ENCODE results near the gene TYRO3. TPM values are rescaled to one million over a fixed set of nuclear protein-coding genes. Genes with fewer than 3 reads are reported as not detected.

TYRO3 gene
- total RNA-seq, 2 experiments from 2014 or later = 0.42 to 0.47 TPM

- peaks cover 25% of the 10 kb centered on the region for H3K4me1 Mint-ChIP-seq (ENCODE audit: low read depth)
- CTCF ChIA-PET = no interaction called here
Observed at GRCh38 chr15:41511899-41512369, 47.1 kb upstream of the TYRO3 start.

GRCh38 chr15:41512512-41512939 lies 46.5 kb upstream of the TYRO3 start:
- DNase-seq (peak in 1 of 14 experiments; percentile 31), ATAC-seq (ENCODE audit: poor library complexity) (no peak)
- Mint-ChIP-seq H3K27me3 (peaks cover 36% of the 10 kb centered on the region), H3K36me3 (ENCODE audit: low read depth) (no peaks in the 10 kb centered on the region), H3K4me1 (ENCODE audit: low read depth) (peaks cover 25% of the 10 kb centered on the region), H3K9me3 (no peaks in the 10 kb centered on the region), H3K4me3 (peak overlapping the region; percentile 79), H3K27ac (no peak overlapping the region)
- no peak for TF ChIP-seq CTCF (IDR thresholded peaks at IDR 0.05)
- peaks cover 40% of the 10 kb centered on the region for H3K4me1 ChIP-seq (ENCODE audit: insufficient read depth, low read length)
- peaks cover 2% of the 10 kb centered on the region for H3K36me3 ChIP-seq (ENCODE audit: insufficient read depth, low read length)
- peaks cover 0 to 18% of the 10 kb centered on the region in 2 experiments for H3K9me3 ChIP-seq (ENCODE audit: control insufficient read depth in 1 of 2, insufficient read depth in 1 of 2, low read length in 2 of 2)
- H3K27ac ChIP-seq (ENCODE audit: low read depth in 1 of 2, low read length in 2 of 2) = no peak overlapping the region
- POLR2A ChIA-PET = interaction anchor here (1.1 kb wide), 1 partner anchor 11 kb away, joined by 5 read pairs; no protein-coding TSS in a partner anchor
- intact Hi-C loops (cut with DNase I, micrococcal nuclease) = no loop called here
- H3K4me3 ChIP-seq (ENCODE audit: low read length) = peak overlapping the region; percentile 56
- CTCF ChIA-PET = interaction anchor here (0.8 kb wide), 1 partner anchor 47 kb away, joined by 4 read pairs; no protein-coding TSS in a partner anchor
- peaks cover 24 to 33% of the 10 kb centered on the region in 2 experiments for H3K27me3 ChIP-seq (ENCODE audit: control insufficient read depth in 1 of 2, insufficient read depth in 2 of 2, low read length in 2 of 2)

More at GRCh38 chr15:41511899-41512369, 47.1 kb upstream of the TYRO3 start:
- no peak overlapping the region for H3K27ac Mint-ChIP-seq
- Histone ChIP-seq H3K9me3 (ENCODE audit: control insufficient read depth in 1 of 2, insufficient read depth in 1 of 2, low read length in 2 of 2) (peaks cover 0 to 18% of the 10 kb centered on the region in 2 experiments), H3K4me1 (ENCODE audit: insufficient read depth, low read length) (peaks cover 40% of the 10 kb centered on the region), H3K27me3 (ENCODE audit: control insufficient read depth in 1 of 2, insufficient read depth in 2 of 2, low read length in 2 of 2) (peaks cover 24 to 33% of the 10 kb centered on the region in 2 experiments), H3K27ac (ENCODE audit: low read depth in 1 of 2, low read length in 2 of 2) (no peak overlapping the region), H3K36me3 (ENCODE audit: insufficient read depth, low read length) (no peaks in the 10 kb centered on the region), H3K4me3 (ENCODE audit: low read length) (peak overlapping the region; percentile 56)
- peak overlapping the region; percentile 79 for H3K4me3 Mint-ChIP-seq
- peak; percentile 24 for ATAC-seq (ENCODE audit: poor library complexity)
- H3K27me3 Mint-ChIP-seq = peaks cover 36% of the 10 kb centered on the region
- POLR2A ChIA-PET = no interaction called here
- no peaks in the 10 kb centered on the region for H3K9me3 Mint-ChIP-seq
- peak in 5 of 14 experiments; percentile 13 to 57 (median 30) for DNase-seq
- no peak for TF ChIP-seq CTCF (IDR thresholded peaks at IDR 0.05)
- H3K36me3 Mint-ChIP-seq (ENCODE audit: low read depth) = no peaks in the 10 kb centered on the region
- intact Hi-C loops (cut with DNase I, micrococcal nuclease) = no loop called here

- H3K27me3 ChIP-seq (ENCODE audit: control insufficient read depth in 1 of 2, insufficient read depth in 2 of 2, low read length in 2 of 2) = peaks cover 24 to 33% of the 10 kb centered on the region in 2 experiments
Observed at GRCh38 chr15:41512940-41513505, 46.0 kb upstream of the TYRO3 start.

More at GRCh38 chr15:41512940-41513505, 46.0 kb upstream of the TYRO3 start:
- Mint-ChIP-seq H3K9me3 (no peaks in the 10 kb centered on the region), H3K36me3 (ENCODE audit: low read depth) (no peaks in the 10 kb centered on the region), H3K27me3 (peaks cover 36% of the 10 kb centered on the region), H3K4me1 (ENCODE audit: low read depth) (peaks cover 25% of the 10 kb centered on the region), H3K27ac (no peak overlapping the region), H3K4me3 (peak overlapping the region; percentile 79)
- peaks cover 3% of the 10 kb centered on the region for H3K36me3 ChIP-seq (ENCODE audit: insufficient read depth, low read length)
- ATAC-seq (ENCODE audit: poor library complexity) (peak; percentile 47), DNase-seq (peak in 6 of 14 experiments; percentile 20 to 65 (median 46))
- H3K4me1 ChIP-seq (ENCODE audit: insufficient read depth, low read length) = peaks cover 40% of the 10 kb centered on the region
- POLR2A ChIA-PET = interaction anchor here (1.1 kb wide), 1 partner anchor 11 kb away, joined by 5 read pairs; no protein-coding TSS in a partner anchor
- TF ChIP-seq CTCF (IDR thresholded peaks at IDR 0.05) = no peak
- H3K4me3 ChIP-seq (ENCODE audit: low read length) = peak overlapping the region; percentile 56
- peaks cover 0 to 18% of the 10 kb centered on the region in 2 experiments for H3K9me3 ChIP-seq (ENCODE audit: control insufficient read depth in 1 of 2, insufficient read depth in 1 of 2, low read length in 2 of 2)
- no peak overlapping the region for H3K27ac ChIP-seq (ENCODE audit: low read depth in 1 of 2, low read length in 2 of 2)
- CTCF ChIA-PET = interaction anchor here (0.8 kb wide), 1 partner anchor 47 kb away, joined by 4 read pairs; no protein-coding TSS in a partner anchor
- intact Hi-C loops (cut with DNase I, micrococcal nuclease) = no loop called here
